BLaER1 (cell line): ENCODE data around the gene JOSD2.
"Not testable (repeated sequence)": the region's sequence is repeated elsewhere in the genome, so short reads cannot be mapped to it uniquely, and the experiment has no call there.

Experiments used
- H3K27ac ChIP-seq: shearing (Covaris generic); formaldehyde crosslinking; 2 replicates; pipeline ENCODE4 v1.8.1; 2022
- H3K27me3 ChIP-seq: shearing (Covaris generic); formaldehyde crosslinking; 2 replicates; pipeline ENCODE4 v1.8.1; 2022
- H3K36me3 ChIP-seq: shearing (Covaris generic); formaldehyde crosslinking; 2 replicates; pipeline ENCODE4 v1.8.1; 2022
- H3K4me1 ChIP-seq: shearing (Covaris generic); formaldehyde crosslinking; 2 replicates; pipeline ENCODE4 v1.8.1; 2022
- H3K4me2 ChIP-seq: shearing (Covaris generic); formaldehyde crosslinking; 2 replicates; pipeline ENCODE4 v1.8.1; 2022
- H3K4me3 ChIP-seq: shearing (Covaris generic); formaldehyde crosslinking; 2 replicates; pipeline ENCODE4 v1.8.1; 2022
- H3K9ac ChIP-seq: shearing (Covaris generic); formaldehyde crosslinking; 2 replicates; pipeline ENCODE4 v1.8.1; 2022
- H3K9me3 ChIP-seq: shearing (Covaris generic); formaldehyde crosslinking; 2 replicates; pipeline ENCODE4 v1.8.1; 2022
- H4K20me1 ChIP-seq: shearing (Covaris generic); formaldehyde crosslinking; 2 replicates; pipeline ENCODE4 v1.8.1; 2022
- Cebpa-rat ChIP-seq: shearing (Covaris generic); IDR thresholded peaks from 2 replicates; pipeline ENCODE4 v1.8.1; 2022

The JOSD2 gene

DNA sequence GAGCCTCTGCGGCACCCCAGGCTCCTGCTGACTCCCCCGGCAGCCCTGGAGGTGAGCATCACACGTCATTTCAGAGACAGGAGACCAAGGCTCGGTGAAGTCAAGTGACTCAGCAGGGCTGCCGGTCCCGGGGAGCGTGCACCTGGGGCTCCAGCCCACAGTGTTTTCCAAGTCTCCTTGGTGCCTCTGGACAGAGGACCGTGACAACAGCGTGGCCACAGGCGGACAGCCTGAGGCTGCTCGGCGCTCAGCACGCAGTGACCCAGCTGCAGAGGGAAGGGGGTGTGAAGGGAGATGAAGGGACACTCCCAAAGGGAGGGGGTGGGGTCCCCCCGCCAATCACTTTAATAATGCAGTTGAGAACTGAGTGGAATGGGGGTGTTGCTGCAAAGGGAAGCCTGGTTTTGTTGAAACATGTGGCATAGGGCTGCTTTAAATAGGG is 20.2 kb upstream of the JOSD2 start:
- no peaks in the 10 kb centered on the region for H4K20me1 ChIP-seq
- H3K27ac ChIP-seq, result no peak overlapping the region
- no peak overlapping the region for H3K4me2 ChIP-seq
- H3K36me3 ChIP-seq, result no peaks in the 10 kb centered on the region
- TF ChIP-seq Cebpa-rat, result no peak
- H3K27me3 ChIP-seq, result no peaks in the 10 kb centered on the region
- peaks cover 10% of the 10 kb centered on the region for H3K4me1 ChIP-seq
- no peak overlapping the region for H3K9ac ChIP-seq
- no peak overlapping the region for H3K4me3 ChIP-seq
- H3K9me3 ChIP-seq, result peaks cover 26% of the 10 kb centered on the region

DNA sequence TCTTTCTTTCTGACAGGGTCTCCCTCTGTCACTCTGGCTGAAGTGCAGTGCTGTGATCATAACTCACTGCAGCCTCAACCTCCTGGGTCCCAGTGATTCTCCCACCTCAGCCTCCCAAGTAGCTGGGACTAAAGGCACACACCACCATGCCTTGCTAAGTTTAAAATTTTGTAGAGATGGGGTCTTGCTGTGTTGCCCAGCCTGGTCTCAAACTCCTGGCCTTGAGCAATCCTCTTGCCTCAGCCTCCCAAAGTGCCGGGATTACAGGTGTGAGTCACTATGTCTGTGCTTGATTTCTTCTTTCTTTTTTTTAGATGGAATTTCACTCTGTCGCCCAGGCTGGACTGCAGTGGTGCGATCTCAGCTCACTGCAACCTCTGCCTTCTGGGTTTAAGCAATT is 17.1 kb upstream of the JOSD2 start:
- not testable (repeated sequence) for H3K9ac ChIP-seq, H3K27me3 ChIP-seq, H4K20me1 ChIP-seq, H3K36me3 ChIP-seq, H3K27ac ChIP-seq, H3K4me1 ChIP-seq, H3K4me3 ChIP-seq
- Histone ChIP-seq H3K9me3 (peaks cover 15% of the 10 kb centered on the region), H3K4me2 (peak overlapping the region; percentile 28; the same call in 1 of the 2 replicates)

DNA sequence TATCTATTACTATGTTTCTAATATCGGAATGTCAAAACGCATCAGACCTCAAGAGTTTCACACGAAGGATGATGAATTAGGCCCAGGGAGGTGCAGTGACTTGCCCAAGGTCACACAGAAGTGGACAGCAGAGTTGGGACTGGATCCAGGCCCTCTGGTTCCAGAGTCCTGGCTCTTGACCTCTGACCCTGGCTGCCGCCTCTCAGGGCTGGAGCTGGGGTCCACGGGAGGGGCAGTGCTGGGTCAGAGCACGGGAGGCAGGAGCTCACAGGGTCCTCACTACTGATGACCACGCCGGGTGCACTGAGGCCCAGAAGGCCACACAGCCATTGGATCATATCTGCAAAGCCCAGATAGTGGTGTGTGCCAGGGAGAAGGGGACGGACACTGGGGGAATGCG is 11.9 kb upstream of the JOSD2 start:
- no peak overlapping the region for H3K4me2 ChIP-seq
- no peak overlapping the region for H3K4me3 ChIP-seq
- H3K36me3 ChIP-seq, result peaks cover 14% of the 10 kb centered on the region
- H3K27me3 ChIP-seq, result no peaks in the 10 kb centered on the region
- H3K9me3 ChIP-seq, result peaks cover 15% of the 10 kb centered on the region
- peaks cover 9% of the 10 kb centered on the region for H3K4me1 ChIP-seq
- TF ChIP-seq Cebpa-rat, result no peak
- no peaks in the 10 kb centered on the region for H4K20me1 ChIP-seq
- no peak overlapping the region for H3K27ac ChIP-seq
- no peak overlapping the region for H3K9ac ChIP-seq

GRCh38 chr19:50520822-50521465 is 10.0 kb upstream of the JOSD2 start:
- Histone ChIP-seq H3K9ac (no peak overlapping the region), H3K4me1 (peaks cover 4% of the 10 kb centered on the region), H3K4me3 (no peak overlapping the region), H3K9me3 (peaks cover 16% of the 10 kb centered on the region), H3K4me2 (no peak overlapping the region), H3K27ac (no peak overlapping the region), H4K20me1 (no peaks in the 10 kb centered on the region), H3K36me3 (peaks cover 20% of the 10 kb centered on the region), H3K27me3 (no peaks in the 10 kb centered on the region)
- TF ChIP-seq Cebpa-rat, result no peak

DNA sequence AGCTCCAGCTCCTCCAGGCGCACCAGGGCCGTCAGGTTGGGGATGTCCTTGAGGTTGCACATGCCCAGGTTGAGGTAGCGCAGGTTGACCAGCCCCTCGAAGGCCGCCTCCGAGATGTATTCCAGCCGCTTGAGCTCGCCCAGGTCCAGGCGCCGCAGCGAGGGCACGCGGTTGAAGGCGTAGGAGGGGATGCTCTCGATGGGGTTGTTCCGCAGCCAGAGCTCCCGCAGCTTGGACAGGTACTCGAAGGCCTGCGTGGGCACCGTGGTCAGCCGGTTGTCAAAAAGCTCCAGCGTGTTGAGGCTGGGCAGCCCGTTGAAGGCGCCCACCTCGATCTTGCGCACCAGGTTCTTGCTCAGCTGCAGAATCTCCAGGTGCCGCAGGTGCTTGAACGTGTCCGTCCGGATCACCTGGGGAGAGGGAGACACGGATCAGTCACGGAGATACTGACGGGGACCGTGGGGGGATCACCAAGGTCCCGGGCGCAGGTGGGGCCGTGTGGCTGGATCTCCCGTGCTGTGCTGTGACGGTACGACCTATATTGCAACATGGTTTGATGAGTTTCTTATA is 8.1 kb upstream of the JOSD2 start:
- Histone ChIP-seq H3K9me3 (peaks cover 16% of the 10 kb centered on the region), H3K36me3 (peaks cover 20% of the 10 kb centered on the region), H3K4me2 (no peak overlapping the region), H3K4me1 (peaks cover 17% of the 10 kb centered on the region), H3K27ac (no peak overlapping the region), H3K27me3 (no peaks in the 10 kb centered on the region), H3K9ac (no peak overlapping the region), H3K4me3 (no peak overlapping the region), H4K20me1 (no peaks in the 10 kb centered on the region)
- no peak for TF ChIP-seq Cebpa-rat

DNA sequence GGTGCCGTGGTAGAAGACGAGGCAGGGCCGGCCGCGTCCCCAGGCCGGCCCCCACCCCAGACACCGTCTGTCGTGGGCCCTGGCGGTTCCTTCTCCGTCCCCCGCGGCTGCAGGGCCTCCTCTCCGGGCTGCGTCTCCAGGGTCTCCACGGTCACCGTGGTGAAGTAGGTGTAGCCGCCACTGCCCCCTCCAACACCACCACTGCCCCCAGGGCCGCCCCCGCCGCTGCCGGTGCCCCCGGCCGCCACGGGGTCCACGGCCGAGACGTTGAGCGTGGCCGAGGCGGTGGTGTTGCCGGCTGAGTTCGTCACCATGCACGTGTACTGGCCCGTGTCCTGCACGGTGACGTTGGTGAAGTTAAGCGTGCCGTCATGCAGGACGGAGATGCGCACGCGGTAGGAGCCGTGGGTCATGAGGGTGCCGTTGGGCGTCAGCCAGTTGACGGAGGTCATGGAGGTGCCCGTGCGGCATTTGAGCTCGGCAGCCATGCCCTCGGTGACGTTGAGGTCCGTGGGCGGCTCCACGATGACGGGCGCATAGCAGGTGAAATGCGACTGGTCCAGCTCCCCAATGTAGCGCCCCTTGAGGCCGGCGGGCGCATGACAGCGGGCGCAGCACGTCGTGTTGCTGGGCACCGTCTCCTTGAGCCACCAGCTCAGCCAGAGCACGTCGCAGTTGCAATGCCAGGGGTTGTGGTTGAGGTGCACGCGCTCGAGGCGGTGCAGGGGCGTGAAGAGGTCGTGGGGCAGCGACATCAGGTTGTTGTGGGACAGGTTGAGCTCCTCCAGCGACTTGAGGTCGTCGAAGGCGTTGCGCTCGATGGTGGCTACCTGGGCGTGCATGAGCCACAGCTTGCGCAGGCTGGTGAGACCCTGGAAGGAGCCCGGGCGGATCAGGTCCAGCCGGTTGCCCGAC is 7.4 kb upstream of the JOSD2 start:
- no peak for TF ChIP-seq Cebpa-rat
- no peak overlapping the region for H3K9ac ChIP-seq
- H3K4me3 ChIP-seq, result no peak overlapping the region
- H3K9me3 ChIP-seq, result peaks cover 16% of the 10 kb centered on the region
- no peaks in the 10 kb centered on the region for H3K27me3 ChIP-seq
- H4K20me1 ChIP-seq, result no peaks in the 10 kb centered on the region
- H3K27ac ChIP-seq, result no peak overlapping the region
- no peak overlapping the region for H3K4me2 ChIP-seq
- H3K36me3 ChIP-seq, result peaks cover 20% of the 10 kb centered on the region
- peaks cover 24% of the 10 kb centered on the region for H3K4me1 ChIP-seq

DNA sequence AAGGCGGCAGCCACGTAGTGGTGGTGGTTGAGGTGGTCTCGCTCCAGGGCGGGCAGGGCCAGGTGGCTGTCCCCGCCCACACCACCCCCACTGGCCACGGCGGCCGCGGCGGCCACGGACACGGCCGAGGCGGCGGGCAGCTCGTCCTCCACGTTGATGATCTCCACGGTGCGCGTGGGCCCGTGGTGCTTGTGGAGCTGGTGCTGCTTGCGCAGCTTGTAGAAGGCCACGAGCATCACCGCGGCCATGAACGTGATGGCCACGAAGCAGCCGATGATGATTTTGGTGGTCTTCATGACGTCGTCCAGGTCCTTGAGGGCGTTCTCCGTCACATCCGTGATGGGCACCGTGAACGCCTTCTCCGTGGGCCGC is 6.7 kb upstream of the JOSD2 start:
- H3K27ac ChIP-seq, result no peak overlapping the region
- no peak overlapping the region for H3K4me3 ChIP-seq
- no peak overlapping the region for H3K9ac ChIP-seq
- H3K4me2 ChIP-seq, result no peak overlapping the region
- no peaks in the 10 kb centered on the region for H4K20me1 ChIP-seq
- TF ChIP-seq Cebpa-rat, result no peak
- H3K9me3 ChIP-seq, result peaks cover 16% of the 10 kb centered on the region
- H3K36me3 ChIP-seq, result peaks cover 20% of the 10 kb centered on the region
- H3K4me1 ChIP-seq, result peaks cover 31% of the 10 kb centered on the region
- no peaks in the 10 kb centered on the region for H3K27me3 ChIP-seq

- H3K27ac ChIP-seq, result no peak overlapping the region
- H3K4me1 ChIP-seq, result peaks cover 36% of the 10 kb centered on the region
- peaks cover 16% of the 10 kb centered on the region for H3K9me3 ChIP-seq
- no peak overlapping the region for H3K4me2 ChIP-seq
- H3K9ac ChIP-seq, result no peak overlapping the region
- peaks cover 20% of the 10 kb centered on the region for H3K36me3 ChIP-seq
- TF ChIP-seq Cebpa-rat, result no peak
- no peak overlapping the region for H3K4me3 ChIP-seq
- no peaks in the 10 kb centered on the region for H4K20me1 ChIP-seq
- H3K27me3 ChIP-seq, result no peaks in the 10 kb centered on the region
These were observed 6.1 kb upstream of the JOSD2 start for GRCh38 chr19:50516964-50517703.

GRCh38 chr19:50516456-50516855 is 5.5 kb upstream of the JOSD2 start:
- peaks cover 43% of the 10 kb centered on the region for H3K4me1 ChIP-seq
- H3K27me3 ChIP-seq, result no peaks in the 10 kb centered on the region
- H3K36me3 ChIP-seq, result peaks cover 20% of the 10 kb centered on the region
- TF ChIP-seq Cebpa-rat, result no peak
- no peak overlapping the region for H3K4me3 ChIP-seq
- no peaks in the 10 kb centered on the region for H4K20me1 ChIP-seq
- H3K27ac ChIP-seq, result no peak overlapping the region
- peaks cover 16% of the 10 kb centered on the region for H3K9me3 ChIP-seq
- no peak overlapping the region for H3K9ac ChIP-seq
- no peak overlapping the region for H3K4me2 ChIP-seq
